Stimulated activated CD8-positive, alpha-beta memory T cell treated with anti-CD3 and anti-CD28 coated beads, Interleukin-12 subunit alpha, Interleukin-12 subunit beta, amount 100 ng/mL, for 24 hours (primary cell): ENCODE results near the gene CCDC69.
"Not testable (repeated sequence)": the region's sequence is repeated elsewhere in the genome, so short reads cannot be mapped to it uniquely, and the experiment has no call there.

Experiments used
- DNase-seq: peaks from one replicate; pipeline ENCODE4 v3.0.0-alpha.2; 2020; ENCODE audit errors: extremely low read depth

CCDC69 gene

GRCh38 chr5:151222054-151222789, 1.7 kb downstream of the CCDC69 start:
- DNase-seq, result no peak

- DNase-seq, result no peak
These were observed 2.3 kb downstream of the CCDC69 start for GRCh38 chr5:151221574-151221973.

DNA sequence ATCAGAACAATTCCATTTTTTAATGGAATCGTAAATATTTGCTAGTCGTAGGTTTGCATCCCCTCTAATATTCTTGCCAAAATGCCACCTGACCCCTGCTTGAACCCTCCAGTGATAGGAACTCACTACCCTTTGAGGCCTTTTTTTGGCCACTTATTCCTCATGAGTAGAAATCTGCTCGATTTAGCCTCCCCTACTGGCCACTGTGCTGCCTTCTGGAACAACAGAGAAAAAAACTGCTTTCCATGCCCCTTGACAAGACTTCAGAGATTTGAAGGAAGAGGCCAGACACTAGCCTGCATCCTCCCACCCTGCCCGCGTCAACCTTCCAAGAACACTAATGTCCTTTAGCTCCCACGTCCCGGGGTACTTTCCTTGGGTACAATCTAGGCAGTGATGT, 4.1 kb downstream of the CCDC69 start:
- DNase-seq, result no peak

GRCh38 chr5:151219138-151219537, 4.8 kb downstream of the CCDC69 start:
- DNase-seq, result no peak

- no peak for DNase-seq
These were observed 5.7 kb downstream of the CCDC69 start for GRCh38 chr5:151218177-151218576.

DNA sequence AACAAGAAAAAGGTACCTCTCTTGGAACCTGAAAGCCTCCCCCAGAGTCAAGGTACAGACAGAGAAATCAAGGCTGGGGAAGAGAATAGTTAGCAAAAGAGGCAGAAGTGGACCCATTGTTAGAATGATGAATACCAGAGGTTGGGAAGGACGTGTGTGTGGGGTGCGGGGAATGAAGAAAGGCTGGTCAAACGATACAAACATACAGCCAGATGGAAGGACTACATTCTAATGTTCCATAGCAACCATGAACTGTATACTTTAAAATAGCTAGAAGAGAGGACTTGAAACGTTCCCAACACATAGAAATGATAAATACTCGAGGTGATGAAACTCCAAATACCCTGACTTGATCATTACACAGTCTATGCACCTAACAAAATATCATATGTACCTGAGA, 7.1 kb downstream of the CCDC69 start:
- DNase-seq, result no peak

- DNase-seq, result no peak
These were observed 8.4 kb downstream of the CCDC69 start for GRCh38 chr5:151215546-151215880.

GRCh38 chr5:151214614-151215545, 9.0 kb downstream of the CCDC69 start:
- DNase-seq, result no peak

GRCh38 chr5:151213803-151214613, 9.9 kb downstream of the CCDC69 start:
- peak; percentile 65 for DNase-seq

DNA sequence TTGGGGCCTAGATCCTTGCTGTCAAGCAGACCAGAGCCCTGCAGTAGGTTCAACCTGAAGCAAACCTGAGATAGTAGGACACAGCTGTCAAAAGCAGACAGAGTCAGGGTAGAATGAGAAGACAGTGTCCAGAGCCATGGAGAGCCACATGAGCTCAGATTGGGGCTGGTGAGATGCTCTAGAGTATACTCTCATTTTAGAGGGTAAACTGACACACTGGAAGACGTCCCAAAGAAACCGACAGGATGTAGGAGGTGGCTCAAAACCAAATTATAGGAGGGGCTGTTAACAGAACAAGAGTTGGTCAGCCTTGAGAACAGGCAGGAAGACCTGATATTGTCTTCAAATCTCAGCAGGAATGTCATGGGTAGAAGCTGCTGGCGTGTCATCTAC, 11.5 kb downstream of the CCDC69 start:
- no peak for DNase-seq

DNA sequence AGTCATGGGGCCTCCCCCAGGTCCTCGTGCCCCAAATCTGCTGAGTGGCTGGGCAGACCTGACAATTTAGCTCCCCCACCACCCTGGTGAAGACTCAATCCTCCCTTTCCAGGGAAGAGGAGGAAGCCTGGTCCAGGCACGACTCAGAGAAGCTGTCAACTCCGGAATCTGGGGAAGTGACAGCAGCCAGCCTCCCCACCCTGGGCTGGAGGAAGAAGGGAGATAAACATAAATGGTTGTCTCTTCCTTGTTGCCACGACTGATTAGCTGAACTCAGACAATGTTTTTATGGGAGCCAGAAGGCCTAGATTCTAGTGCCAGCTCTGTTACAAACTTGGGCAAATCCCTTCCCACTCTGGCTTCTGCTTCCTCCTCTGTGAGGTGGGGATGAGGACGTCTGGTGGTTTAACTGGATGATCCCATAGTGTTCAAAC, 15.4 kb downstream of the CCDC69 start:
- DNase-seq, result no peak

DNA sequence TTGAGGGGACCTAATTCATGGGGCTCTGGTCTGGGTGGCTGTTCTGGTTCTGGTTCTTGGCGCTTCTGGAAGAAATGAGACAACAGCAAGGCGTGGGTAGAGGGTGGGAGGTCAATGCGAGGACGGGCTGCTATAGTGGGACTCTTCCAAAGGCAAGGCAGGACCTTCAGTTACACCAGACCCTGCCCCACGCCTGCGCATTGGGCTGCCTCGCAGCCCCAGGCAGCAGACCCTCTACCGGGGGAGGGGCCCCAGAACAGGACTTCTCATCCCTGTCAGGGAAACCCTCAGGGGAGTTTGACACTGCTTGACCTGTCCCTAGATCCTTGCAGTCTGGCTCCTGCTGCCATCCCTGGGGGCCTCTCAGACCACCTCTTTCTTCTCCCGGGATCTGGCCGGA, 18.5 kb downstream of the CCDC69 start:
- DNase-seq, result no peak

GRCh38 chr5:151204051-151204450, 19.8 kb downstream of the CCDC69 start:
- DNase-seq, result no peak

GRCh38 chr5:151202381-151203139, 21.3 kb downstream of the CCDC69 start:
- no peak for DNase-seq

DNA sequence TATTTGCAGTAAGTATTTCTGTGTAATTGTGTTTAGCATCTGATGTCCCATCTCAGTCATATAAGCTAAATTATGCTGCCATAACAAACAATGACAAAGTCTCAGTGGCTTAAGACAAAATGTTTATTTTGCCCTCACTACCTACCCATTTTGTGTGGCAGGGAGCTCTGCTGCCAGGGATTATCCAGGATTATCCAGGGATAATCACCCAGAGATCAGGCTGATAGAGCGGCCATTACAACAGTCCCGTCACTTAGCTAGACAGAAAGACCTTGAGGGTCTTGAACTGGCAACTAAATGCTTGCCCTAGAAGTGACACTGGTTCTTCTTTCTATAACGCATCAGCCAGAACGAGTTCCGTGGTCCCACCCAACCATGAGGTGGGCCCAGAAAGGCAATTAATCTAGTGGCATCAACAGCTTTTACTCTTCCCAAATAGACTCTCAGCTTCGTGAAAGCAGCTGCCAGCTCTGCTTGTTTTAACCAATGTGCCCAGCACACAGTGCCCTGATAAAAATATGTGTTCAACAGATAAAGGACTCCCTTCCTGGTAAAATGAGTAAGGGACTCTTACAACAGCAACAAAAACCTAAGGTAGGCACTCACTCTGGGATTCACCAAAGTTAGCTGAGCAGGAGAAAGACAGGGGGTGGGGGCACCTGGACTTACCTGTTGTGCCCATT, 22.8 kb downstream of the CCDC69 start:
- DNase-seq, result no peak

GRCh38 chr5:151199581-151200185, 24.2 kb downstream of the CCDC69 start:
- DNase-seq, result no peak

GRCh38 chr5:151198861-151199260, 25.0 kb downstream of the CCDC69 start:
- no peak for DNase-seq

GRCh38 chr5:151197291-151197600, 26.6 kb downstream of the CCDC69 start:
- DNase-seq, result not testable (repeated sequence)

DNA sequence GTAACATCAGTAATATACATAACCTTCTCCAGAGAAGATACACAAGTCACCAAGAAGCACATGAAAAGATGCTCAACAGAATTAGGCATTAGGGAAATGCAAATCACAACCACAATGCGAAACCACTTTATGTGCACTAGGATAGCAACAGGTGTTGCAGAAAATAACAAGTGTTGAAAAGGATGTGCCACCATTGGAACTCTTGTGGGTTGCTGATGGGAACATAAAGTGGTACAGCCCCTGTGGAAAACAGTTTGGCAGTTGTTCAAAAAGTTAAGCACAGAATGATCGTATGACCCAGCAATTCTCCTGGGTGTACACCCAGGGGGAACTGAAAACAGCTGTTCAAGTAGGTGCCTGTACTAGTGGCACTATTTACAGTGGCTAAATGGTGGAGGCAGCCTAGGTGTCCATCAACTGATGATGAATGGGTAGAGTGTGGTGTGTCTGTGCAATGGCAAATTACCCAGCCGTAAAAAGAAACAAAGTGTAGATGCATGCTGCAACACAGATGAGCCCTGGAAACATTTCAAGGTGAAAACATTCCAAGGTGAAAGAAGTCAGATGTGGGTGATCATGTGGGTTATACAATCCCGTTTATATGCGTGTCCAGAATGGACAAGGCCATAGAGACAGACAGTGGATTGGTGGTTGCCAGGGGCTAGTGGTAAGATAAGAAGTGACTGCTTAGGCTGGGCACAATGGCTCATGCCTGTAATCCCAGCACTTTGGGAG, 27.2 kb downstream of the CCDC69 start:
- no peak for DNase-seq

DNA sequence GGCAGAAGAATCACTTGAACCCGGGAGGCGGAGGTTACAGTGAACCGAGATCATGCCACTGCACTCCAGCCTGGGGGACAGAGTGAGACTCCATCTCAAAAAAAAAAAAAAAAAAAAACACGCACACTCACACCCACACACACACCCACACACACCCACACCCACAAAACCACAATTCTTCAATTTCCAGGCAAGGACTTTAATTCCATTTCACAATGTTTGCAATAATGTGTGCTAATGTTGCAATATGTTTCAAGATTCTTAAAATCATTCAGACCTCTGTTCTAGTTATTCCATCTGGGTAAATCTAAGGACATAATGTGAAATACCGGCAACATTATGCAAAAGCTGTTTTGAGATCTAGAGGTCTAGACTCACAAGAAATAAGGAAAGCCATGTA, 28.3 kb downstream of the CCDC69 start:
- no peak for DNase-seq
